NOMO-1 treated with dmso at 0.1 percent for 144 hours (cell line): ENCODE measurements around the gene ALDH1L1.

ENCODE experiments used
- DNase-seq: peaks from one replicate; lab custom pipeline; 2025; ENCODE audit not compliant: unreplicated experiment; lab: John Stamatoyannopoulos, UW

The ALDH1L1 gene

DNA sequence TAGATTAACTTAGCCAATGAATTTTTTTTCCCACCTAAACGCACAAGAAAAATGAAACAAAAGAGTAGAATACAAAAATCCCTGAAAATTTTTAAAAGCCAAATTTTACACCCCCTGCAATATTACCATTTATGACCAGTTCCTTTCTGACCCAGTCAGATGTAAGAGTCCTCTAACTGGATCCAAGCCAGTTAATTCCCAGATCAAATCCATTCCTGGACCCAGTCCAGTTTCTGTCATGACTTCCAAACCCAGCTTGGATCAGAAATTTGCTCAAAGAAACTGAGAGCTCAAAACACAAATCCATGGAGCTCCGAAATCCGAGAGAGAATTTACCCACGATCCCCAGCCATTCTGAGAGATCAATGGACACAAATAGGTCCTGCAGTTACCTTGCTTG is 17.0 kb upstream of the ALDH1L1 start:
- no peak for DNase-seq

- DNase-seq, result no peak
These were observed 14.4 kb upstream of the ALDH1L1 start for GRCh38 chr3:126194713-126195305.

DNA sequence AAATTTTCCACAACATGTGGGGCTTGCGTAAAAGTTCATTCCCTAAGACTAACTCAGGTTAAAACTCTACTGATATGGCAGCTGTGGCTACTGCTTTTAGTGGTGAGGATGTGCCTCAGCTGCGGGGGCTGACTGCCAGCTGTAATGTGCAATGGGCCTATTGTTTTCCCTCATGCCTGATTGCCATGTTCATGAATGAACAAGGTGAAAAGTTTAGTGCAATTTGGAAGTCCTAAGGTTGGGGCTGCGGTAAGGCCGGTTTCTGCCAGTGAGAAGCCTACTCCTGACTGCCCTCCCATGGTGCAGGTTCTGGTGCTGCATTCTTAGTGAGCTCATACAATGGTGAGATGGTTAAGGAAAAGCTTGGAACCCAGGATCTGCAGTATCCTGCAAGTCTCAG is 10.9 kb upstream of the ALDH1L1 start:
- no peak for DNase-seq

GRCh38 chr3:126187920-126188319 is 7.5 kb upstream of the ALDH1L1 start:
- no peak for DNase-seq

- no peak for DNase-seq
These were observed 6.4 kb upstream of the ALDH1L1 start for GRCh38 chr3:126186749-126187148.

DNA sequence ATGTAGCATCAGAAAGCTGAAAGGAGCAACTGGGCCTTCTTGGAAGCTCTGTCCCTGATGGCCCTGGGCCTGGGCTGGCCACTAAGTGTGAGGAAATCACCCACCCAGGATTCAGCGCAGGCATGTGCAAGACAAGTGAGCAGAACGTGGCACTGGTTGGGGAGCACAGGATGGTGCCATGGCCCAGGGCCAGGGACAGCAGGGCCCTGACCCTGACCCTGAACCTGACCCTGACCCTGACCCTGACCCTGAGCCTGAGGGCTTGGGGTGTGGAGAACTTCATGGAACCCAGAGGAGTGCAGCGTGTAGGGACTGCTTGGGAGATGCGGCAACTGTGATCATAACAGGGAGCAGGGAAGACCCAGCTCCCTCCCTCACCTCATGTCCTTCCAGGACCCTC is 5.9 kb upstream of the ALDH1L1 start:
- no peak for DNase-seq

DNA sequence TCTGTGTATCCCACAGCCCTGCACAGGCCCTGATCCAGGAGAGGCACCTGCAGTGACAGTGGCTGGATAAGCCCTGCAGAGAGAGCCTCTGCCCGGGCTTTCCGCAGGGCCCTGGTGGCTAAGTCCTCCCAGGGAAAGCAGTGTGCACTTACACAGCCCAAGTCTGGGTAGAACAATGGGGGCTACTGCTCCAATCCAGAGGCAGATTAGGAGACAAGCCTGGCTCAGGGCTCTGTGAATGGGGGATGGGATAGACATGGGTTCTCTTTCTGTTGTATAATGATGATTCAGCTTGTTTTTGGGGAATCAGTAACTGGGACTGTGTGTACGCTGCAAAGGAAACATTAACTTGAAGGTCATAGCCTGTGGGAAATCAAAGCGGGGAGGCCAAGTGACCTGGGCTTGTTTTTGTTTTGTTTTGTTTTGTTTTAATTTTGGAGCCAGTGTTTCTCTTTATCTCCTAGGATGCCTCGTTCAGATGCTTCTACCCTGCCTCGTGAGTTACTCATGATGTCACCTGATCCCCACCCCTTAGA is 4.1 kb upstream of the ALDH1L1 start:
- DNase-seq, result no peak

DNA sequence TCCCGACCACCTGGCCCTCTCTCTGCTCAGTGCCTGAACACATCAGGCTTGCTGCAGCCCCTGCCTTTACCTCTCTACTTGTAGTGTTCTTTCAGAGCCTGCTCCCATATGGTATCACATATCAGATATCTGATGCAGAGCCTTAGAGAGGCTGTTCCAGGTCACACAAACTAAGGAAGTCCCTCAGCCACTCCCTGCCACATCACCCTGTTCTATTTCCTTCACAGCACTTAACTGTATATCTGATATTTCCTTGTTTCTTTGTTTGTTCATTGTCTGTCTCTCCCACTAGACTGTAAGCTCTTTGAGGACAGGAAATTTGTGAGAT is 976 bp upstream of the ALDH1L1 start:
- DNase-seq, result no peak

DNA sequence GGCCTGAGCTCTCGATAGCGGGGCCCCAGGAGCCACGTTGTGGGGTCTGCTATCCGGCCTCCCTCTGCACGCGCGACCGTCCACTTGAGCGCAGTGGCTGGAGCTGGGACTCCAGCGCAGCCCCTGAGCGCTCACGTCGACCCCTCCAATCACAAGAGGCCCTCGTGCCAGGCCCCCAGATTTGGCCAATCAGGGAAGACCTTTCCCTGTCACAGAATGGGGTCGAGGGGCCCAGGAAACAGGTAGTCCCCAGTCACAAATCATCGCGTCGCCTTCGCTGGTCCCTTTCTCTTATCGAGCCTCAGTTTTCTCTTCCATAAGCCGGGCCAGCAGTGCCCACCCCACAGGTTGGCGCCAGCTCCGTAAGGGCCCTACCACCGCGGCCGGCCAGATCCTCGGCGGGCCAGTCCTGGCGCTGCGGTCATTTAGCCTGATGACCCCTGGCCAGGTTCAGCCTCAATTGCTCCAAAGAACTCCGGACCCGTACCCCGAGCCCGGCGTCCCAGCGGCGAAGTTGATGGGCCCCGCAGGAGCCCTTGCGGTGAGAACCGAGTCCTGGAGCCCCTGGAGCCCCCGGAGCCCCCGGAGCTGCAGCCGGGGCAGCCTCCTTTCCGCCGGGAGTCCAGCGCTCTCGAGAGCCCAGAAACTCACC is 435 bp downstream of the ALDH1L1 start:
- no peak for DNase-seq

GRCh38 chr3:126170073-126170777 is 10.2 kb downstream of the ALDH1L1 start:
- DNase-seq, result no peak

- DNase-seq, result no peak
These were observed 12.8 kb downstream of the ALDH1L1 start for GRCh38 chr3:126167566-126167965.

GRCh38 chr3:126166009-126166408 is 14.4 kb downstream of the ALDH1L1 start:
- no peak for DNase-seq

- no peak for DNase-seq
These were observed 19.1 kb downstream of the ALDH1L1 start for GRCh38 chr3:126161309-126161708.

- no peak for DNase-seq
These were observed 19.9 kb downstream of the ALDH1L1 start for GRCh38 chr3:126160243-126161210.

GRCh38 chr3:126159476-126159875 is 20.9 kb downstream of the ALDH1L1 start:
- no peak for DNase-seq

DNA sequence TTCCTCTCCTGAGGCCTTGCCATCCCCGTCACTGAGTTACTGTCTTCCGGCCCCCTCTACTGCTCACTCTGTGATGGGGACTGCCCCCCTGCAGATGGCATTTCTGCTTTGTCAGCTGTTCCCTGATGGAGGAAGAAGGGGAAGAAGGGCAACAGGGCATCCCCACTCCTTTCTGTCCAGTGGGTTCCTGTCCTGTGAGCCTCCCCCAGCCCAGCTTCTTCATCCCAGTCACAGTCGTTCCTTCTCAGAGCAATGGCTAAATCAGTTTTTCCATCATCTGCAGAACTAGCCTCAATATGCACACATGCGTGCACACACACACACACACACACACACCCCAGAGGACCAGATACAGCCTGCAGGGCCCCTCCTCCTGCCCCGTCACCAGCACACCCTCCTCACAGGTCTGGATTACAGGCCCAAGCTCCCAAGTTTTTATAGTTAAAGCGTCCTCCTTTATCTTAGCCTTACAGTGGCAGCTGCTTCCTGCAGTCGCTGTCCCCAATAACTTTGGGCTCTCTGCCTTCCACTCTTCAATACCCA is 21.4 kb downstream of the ALDH1L1 start:
- no peak for DNase-seq

GRCh38 chr3:126158016-126158911 is 22.1 kb downstream of the ALDH1L1 start:
- DNase-seq, result no peak

DNA sequence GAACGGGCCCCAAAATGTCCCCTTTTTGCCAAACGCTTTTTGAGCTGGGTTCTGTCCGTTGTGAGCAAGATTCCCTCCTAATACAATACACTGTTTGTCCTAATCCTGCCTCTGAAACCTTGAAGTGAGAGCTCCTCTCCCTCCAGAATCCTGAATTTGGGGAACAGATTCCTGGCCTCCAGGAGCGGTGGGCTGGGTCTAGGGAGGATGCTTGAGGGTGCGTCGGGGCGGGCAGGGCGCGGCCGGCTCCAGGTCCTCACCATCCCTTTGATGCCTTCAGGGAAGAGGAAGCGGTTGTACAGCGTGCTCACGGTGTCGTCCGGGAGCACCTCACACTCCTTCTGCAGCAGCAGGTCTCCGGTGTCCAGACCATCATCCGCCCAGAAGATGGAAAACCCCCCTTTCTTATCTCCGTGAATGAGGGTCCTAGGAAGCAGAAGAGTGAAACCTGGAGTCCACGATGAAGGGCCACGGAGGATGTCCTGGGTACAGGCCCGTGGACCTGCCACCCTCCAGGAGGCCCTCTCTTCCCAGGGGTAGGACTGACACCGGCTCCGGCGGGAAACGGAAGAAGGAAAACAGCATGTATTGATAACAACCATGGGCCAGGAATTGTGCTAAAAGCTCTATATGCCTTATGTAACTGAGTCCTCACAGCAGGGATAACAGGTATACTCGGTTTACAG is 23.2 kb downstream of the ALDH1L1 start:
- DNase-seq, result no peak

DNA sequence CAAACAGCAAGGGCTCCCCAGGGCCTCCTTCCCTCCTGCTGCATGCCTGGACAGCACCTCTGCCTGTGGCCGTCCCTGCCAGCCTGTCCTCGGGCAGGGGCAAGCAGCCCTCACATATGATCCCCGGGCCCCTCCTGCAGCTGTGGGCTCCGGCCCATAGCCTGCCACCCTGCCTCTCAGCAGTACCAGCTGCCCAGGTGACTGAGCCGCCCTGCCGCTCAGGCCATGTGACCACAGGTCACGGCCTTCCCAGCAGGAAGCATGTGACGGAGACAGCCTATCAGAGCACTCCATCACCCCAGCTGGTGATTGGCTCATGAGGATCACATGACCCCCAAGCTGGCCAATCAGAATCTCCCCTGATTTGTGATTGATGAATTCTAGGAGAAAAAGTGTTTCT is 23.9 kb downstream of the ALDH1L1 start:
- DNase-seq, result no peak
